CD4-positive, alpha-beta T cell treated with Interleukin-15 for 1 hour (primary cell): ENCODE measurements around the gene TRPM4.
"Not testable (repeated sequence)": the region's sequence is repeated elsewhere in the genome, so short reads cannot be mapped to it uniquely, and the experiment has no call there.

Experiments used
- DNase-seq: peaks from one replicate; pipeline ENCODE4 v3.0.0-alpha.2; 2020

The TRPM4 gene

DNA sequence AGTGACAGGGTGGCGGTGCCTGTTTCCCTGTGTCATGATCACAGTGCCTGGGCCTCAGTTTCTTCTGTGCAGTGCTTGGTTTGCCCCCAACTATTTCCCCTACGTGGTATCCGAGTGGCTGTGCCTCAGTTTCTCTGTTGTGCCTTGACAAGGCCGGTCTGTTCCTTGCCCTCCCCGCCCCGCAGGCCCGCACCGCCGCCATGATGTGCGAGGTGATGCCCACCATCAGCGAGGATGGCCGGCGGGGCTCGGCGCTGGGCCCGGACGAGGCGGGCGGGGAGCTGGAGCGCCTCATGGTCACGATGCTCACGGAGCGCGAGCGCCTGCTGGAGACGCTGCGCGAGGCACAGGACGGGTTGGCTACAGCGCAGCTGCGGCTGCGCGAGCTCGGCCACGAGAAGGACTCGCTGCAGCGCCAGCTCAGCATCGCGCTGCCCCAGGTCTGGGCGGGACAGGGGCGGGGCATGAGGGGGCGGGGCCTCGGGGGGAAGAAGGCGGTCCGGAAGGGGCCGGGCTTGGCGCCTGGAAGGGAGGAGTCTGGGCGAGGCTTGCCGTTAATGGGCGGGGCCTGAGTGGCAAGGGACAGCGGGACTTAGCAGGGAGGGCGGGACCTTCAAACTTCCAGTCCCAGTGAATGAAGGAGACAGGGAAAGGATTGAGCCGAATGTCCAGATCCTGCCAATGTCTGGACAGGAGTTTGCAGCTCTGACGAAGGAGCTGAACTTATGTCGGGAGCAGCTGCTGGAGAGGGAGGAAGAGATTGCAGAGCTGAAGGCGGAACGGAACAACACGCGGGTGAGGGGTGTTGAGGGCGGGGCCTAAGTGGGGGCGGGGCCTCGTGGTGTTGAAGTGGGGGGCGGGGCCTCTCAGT is 29.7 kb upstream of the TRPM4 start:
- peak; percentile 95 for DNase-seq

DNA sequence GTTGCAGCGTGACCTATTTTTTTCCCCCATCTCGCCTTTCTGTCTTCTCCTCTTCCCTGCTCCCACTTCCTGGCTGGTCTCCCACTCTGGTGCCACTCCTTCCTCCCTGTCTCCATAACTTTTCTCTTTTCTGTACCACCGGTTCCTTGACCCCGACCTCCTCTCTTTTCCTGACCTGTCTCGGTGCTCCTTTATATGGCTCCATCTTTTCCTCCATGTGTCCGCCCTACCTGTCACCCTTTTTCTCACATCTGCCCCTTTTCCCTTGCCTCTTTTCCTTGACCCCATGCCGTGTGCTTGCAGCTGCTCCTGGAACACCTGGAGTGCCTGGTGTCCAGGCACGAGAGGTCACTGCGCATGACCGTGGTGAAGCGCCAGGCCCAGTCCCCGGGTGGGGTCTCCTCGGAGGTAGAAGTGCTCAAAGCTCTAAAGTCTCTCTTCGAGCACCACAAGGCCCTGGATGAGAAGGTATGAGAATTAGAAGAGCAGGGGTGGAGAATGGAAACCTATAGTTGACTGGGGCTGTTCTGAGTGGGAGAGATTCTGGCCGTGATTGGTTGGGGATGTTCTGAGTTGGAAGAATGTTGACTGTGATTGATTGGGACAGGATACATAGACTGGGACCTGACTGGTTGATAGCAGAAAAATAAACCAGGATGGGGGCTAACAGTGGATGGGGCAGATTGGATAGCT is 28.9 kb upstream of the TRPM4 start:
- DNase-seq, result no peak

DNA sequence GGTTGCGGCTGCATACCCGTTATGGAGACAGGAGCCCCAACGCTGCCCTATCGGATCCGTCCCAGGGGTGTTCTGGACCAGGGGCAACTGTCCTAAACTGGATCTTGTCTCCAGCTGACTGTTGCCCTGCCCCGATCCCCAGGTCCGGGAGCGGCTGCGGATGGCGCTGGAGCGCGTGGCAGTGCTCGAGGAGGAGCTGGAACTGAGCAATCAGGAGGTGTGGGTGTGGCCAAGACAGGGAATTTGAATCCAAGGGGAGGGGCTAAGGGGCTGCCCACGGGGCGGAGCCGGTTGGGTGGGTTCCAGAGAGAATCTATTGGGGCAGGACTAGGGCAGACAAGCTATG is 28.4 kb upstream of the TRPM4 start:
- no peak for DNase-seq

DNA sequence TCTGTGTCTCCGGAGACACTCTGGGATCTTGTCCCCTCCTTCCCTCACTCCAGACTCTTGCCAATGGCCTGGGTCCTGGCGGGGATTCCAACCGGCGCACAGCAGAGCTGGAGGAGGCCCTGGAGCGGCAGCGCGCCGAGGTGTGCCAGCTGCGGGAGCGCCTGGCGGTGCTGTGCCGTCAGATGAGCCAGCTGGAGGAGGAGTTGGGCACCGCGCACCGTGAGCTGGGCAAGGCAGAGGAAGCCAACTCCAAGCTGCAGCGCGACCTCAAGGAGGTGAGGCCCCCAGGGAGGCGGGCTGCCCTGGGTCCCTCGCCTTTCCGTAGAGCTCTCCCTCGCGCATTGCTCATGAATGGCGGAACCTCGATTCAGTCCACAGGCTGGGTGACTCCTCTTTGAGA is 27.3 kb upstream of the TRPM4 start:
- no peak for DNase-seq

DNA sequence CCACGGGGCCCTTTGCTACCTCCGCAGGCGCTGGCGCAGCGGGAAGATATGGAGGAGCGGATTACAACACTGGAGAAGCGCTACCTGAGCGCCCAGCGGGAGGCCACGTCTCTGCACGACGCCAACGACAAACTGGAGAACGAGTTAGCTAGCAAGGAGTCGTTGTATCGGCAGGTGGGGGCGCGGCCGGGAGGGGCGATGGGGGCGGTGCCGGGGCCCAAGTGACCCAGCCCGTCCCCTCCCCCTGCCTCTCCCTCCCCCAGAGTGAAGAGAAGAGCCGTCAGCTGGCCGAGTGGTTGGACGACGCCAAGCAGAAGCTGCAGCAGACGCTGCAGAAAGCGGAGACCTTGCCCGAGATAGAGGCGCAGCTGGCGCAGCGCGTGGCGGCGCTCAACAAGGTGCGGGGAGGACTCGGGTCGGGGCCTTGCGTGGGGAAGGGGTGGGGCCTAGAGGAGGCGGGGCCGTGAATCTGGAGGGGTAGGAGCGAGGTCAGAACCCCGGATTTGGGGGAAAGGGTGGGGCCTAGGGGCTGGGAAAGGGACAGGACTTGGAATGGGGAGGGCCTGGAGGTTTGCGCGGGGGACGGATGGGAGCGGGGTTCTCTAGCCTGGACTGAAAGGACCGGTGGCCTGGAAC is 24.5 kb upstream of the TRPM4 start:
- peak; percentile 34 for DNase-seq

DNA sequence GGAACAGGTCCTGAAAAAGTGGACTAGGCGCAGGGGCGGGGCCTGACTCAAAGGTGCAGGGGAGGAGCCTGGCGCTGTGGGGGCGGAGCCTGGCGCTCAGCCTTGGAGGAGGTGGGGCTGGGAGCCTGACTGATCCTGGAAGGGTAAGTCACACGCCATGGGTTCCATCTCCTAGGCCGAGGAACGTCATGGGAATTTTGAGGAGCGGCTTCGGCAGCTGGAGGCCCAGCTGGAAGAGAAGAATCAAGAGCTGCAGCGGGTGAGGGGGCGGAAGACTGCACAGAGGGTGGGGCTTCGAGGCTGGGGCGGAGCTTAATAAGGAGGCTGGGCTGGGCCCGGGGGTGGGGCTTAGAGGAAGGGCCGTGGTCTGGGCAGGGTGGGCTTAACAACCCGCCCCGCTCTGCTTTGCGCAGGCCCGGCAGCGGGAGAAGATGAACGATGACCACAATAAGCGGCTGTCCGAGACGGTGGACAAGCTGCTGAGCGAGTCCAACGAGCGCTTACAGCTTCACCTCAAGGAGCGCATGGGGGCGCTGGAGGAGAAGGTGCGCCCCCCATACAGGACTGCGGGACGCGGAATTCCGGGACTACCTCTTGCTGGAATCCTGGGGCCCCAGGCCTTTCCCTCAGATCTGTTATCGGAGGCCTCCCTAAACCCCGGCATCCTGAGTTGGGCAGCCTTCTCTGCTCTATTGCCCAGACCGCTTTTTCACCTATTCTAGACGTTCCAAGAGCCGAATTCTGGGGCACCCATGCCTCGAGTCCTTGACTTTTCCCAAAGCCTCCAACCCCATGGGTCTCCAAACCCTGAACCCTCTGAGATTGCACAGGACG is 23.8 kb upstream of the TRPM4 start:
- peak; percentile 39 for DNase-seq

DNA sequence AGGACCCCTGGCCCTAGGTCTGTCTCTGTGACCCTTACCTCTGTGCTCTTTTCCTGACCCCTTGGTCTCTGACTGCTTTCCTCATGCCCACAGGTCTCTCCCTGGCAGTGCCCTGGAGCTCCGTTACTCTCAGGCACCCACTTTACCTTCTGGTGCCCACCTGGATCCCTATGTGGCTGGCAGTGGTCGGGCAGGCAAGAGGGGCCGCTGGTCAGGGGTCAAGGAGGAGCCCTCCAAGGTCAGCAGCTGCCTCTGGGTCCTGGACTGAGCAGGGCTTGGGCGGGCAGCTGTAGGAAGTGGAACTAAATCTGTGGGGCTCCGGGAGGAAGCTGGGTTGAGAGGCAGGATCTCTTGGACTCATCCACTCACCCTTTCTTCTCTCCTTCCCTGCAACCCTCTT is 21.9 kb upstream of the TRPM4 start:
- no peak for DNase-seq

DNA sequence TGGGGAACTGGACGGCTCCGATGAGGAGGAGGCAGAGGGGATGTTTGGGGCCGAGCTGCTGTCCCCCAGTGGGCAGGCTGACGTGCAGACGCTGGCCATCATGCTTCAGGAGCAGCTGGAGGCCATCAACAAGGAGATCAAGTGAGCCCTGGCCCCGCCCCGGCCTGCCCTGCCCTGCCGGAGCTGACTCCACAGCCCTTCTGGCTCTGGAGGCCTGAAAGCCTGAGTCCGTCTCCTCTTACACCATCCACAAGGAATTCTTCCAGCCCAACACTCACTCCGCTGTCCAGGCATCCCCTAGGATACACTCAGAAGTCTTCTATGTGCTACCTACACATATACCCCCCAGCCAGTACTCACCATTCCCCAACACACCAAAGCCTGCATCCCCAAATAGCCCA is 20.8 kb upstream of the TRPM4 start:
- no peak for DNase-seq

DNA sequence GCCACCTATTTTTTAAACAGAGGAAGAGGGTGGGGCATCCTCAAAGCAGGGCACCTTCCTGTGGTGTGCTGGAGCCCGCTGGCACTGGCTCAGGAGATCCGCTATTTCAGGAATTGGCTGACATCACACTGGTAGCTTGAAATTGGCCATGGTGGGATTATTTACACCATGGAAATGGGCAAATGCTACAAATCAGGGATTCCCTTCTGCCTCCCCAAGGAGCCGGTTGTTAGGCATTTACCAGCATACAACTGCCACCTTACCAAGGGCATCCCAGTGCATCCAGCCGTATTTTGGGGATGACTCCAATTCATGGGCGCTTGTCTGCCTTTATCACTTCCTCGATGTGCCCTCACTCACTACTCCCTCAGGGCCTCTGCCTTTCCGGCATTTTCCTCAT is 16.6 kb upstream of the TRPM4 start:
- DNase-seq, result no peak

DNA sequence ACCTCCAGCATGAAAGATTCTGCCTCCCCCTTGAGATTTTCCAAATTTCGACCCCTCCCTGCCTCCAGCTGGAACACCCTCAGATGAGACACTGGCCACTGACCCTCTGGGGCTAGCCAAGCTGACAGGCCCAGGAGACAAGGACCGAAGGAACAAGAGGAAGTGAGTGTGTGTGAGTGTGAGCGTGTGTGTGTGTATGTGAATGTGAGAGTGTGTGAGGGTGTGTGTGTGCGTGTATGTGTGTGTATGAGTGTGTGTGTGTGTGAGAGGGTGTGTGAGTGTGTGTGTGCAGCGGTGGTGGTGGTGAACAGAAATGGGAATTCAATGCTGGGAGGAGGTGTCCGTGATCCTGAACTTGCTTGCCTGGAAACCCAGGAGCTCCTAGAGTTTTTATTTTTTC is 16.2 kb upstream of the TRPM4 start:
- DNase-seq, result no peak

DNA sequence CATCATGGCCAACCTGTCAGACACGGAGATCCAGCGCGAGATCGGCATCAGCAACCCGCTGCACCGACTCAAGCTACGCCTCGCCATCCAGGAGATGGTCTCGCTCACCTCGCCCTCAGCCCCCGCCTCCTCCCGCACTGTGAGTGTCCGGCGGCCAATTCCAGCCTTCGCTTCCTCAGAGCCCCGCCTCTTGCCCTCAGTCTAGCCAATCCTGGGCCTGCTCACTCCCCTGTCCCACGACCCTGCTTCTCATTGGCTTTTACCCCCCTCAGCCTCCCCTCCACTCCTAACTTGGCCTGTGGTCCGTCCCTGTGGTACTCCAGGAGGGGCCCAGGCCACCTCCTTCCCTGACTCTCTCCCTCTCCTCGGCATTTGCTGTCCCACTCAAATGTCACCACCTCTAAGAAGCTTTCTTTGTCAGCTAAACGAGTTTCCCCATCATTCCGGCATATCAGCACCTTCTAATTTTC is 14.7 kb upstream of the TRPM4 start:
- peak; percentile 72 for DNase-seq

DNA sequence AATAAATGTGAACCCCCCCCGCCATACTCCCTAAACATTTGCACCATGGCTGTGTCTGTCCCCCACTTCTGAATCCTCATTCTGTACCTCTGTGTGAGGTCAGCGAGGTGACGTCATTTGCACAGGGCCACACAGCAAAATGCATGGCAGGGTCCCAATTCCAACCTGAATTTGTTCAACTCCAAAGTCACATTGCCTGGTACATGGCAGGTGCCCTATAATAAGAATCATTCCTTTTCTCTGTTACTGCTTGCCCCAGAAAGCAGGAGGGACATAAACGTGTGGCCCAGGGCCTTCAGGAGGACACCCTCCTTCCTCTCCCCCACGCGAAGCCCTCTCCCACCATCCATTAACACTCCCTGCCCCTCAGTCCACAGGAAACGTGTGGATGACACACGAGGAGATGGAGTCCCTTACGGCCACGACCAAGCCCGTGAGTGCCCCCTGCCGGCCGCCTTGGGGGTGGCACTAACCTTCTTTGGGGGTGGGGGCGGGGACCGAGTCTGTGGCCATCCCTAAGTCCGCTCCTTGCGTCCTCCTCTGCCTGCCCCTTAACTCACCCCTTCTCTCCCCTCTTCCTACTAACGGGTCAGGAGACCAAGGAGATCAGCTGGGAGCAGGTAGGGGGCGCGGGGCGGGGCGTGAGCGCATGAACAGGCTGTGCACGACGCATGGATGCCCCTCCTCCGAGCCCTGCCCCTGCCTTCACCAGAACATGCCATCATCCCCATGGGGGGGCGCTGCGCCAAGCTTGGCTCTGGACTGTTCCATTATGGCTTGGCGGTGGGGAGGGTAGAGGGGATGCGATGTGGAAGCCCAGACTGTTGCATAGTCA is 11.8 kb upstream of the TRPM4 start:
- peak; percentile 64 for DNase-seq

DNA sequence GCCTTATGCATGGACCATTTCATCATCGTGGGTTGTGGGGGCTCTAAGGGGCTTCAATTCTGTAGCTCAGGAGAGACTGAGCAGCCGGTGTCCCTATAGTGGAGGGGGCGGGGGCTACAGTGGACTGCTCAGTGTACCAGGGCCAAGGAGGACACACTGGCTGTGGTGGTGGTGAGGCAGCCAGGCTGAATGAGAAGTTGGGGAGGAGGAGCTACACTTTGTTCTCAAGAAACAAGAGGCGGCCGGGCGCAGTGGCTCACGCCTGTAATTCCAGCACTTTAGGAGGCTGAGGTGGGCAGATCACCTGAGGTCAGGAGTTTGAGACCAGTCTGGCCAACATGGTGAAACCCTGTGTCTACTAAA is 11.2 kb upstream of the TRPM4 start:
- DNase-seq, result not testable (repeated sequence)

DNA sequence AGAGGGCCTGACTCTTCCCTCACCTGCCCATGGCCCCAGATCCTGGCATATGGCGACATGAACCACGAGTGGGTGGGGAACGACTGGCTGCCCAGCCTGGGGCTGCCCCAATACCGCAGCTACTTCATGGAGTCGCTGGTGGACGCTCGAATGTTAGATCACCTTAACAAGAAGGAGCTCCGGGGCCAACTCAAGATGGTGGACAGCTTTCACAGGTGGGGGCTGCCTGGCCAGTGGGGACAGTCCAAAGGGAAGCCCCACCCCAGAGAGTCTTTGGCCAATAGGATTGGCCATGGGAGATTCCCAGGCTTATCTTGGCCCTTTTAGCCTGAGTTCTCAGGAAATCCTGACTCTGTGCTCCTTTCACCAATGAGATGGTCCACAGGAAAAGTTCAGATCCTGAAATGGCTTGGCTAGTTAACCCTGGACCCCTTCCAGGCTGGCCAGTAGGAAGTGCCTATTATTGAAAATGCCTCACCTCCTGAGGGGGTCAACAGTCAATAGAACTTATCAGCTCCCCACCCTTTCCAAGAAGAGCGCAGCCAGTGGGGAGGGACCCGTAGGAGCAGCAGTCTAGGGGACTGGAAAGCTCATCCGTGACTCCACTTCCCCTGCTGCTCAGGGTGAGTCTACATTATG is 9.4 kb upstream of the TRPM4 start:
- no peak for DNase-seq

DNA sequence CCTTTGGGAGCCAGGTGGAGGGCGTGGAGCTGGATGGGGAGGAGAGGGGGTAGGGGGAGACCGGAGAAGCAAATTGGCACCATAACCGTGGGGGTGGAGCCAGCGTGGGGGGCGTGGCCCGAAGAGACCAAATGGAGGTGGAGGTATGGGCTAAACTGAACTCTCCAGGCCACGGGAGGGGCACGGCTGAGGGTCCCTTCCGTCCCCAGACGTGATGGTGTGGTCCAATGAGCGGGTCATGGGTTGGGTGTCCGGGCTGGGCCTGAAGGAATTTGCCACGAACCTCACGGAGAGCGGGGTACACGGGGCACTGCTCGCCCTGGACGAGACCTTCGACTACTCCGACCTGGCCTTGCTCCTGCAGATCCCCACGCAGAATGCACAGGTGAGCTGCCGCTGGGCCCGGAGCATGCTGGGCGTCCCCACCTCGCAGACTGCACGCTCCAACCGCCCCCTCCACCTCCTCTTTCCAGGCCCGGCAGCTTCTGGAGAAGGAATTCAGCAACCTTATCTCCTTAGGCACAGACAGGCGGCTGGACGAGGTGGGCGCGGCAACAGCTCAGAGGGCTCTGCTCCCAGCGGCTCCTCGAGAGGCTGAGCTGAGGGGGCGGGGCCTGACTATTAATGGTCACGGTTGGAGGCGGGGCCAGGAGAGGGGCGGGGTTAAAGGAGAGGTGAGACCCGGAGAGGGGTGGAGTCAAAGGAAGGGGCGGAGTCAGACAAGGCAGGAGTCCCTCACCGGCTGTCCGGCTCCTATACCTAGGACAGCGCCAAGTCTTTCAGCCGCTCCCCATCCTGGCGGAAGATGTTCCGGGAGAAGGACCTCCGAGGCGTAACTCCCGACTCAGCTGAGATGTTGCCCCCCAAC is 8.6 kb upstream of the TRPM4 start:
- DNase-seq, result peak; percentile 85

DNA sequence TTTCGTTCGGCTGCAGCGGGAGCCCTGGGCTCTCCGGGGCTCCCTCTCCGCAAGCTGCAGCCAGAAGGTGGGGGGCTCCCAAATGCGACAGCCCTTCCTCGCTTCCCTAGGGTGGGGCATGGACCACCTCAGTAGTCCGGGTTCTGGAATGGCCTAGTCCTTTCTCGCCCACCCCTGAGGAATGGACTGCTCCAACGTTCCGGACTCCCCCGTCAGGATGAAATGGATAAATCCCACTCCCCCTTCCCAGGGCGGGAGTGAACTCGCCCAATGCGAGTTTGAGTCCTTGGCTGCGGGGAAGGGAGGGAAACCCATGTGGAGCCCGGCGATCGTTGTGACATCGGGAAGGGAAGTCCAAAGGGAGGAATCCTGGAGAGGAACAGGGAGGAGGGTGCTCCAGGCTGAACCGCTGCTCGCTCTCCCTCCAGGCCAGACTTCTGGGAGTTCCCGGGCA is 7.9 kb upstream of the TRPM4 start:
- DNase-seq, result no peak

DNA sequence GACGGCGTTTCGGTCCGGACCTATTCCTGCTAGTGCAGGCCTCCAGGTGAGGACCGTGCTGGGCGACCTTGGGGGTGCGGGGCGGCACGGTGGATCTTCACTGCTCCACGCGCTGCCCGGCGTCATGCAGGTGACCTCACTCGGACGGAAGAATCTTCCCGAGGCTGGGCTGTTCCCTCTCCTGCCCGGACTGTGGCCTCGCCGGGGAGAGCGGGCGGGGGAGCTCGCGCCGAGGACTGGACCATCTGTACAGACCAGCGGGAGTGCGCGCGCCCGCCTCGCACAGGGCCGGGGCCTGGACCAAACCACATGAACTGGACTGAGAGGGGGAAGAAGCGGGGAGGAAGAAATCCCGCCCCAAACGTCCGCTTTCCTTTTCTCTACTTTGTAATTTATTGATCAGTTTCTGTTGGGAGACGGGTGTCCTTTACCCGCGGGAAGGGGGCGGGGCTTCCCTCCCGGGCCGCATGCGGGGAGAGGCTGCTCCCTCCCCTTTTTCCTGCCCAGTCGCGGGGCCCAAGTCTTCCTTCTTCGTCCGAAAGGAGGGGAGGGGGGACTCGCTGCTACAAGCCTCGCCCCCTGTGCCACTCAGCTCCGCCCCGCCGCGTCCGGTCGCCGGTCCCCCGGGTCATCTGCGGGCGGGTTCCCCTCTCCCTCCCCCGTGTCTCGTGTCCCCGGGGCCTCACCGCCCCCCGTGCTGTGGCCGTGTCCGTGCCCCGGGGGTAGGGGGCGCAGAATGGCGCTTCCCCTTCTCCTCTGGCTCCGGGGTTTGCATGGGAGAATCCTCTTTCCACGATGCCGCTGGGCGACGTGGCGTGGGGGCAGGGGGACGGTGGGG is 7.3 kb upstream of the TRPM4 start:
- DNase-seq, result peak; percentile 37

DNA sequence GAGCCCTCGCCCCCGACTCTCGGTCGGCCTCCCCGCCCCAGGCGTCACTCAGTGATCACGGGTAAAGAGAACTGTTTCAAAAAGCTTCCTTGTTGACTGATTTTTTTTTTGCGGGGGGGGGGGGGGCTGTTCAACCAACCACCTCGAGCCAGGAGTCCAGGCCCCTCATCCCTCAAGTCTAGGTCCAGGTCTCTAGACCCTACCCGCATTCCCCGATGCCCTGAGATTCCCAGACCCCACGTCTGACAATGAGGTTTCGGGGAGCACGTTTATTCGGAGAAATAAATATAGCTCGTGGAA is 6.7 kb upstream of the TRPM4 start:
- DNase-seq, result no peak

DNA sequence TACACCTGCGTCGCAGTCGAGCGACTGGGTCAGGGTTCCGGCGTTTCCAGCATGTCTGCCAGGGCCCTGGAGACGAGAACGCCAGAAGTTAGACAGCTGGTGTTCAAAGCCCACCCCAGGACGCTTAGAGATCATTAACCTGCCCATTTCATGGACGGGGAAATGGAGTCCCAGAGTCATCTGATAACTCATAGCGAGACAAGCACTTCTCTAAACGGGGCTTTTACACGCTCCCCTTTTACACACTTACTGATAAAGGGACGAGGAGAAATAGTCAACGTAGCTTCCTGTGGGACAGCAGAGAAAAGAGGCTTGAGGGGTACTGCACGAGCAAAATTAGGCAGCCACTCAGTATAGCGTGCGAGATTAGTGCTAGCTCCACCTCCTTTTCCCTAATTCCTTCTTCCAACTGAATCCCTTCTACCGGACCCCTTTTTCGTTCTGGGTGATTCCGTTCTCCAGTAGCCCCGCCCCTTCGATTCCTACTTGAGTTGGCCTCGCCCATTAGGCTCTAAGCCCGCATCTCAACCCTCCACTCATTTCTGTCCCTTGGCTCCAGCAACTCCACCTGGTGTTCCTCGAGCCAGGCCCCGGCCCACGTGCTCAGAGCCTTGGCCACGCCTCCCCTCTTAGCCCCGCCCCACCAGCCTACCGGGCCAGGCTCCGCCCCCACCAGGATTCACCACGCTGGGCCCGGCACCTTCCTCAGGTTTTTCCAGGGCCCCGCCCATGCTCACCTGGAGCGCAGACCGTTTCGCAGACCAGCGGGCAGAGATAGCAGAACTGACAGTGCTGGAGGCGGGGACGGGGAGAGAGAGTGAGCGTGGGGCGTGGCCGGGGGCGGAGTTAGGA is 6.1 kb upstream of the TRPM4 start:
- peak; percentile 20 for DNase-seq
